Mucosa of stomach (tissue), 1 donor: Measurements from ENCODE around the gene ZNF683.

Experiments used
- H3K27me3 ChIP-seq: one replicate; pipeline ENCODE4 v1.7.0; 2013; ENCODE audit warnings: mild to moderate bottlenecking, low read length; ENCODE audit not compliant: control insufficient read depth, insufficient read depth
- H3K36me3 ChIP-seq: one replicate; pipeline ENCODE4 v1.7.0; 2013; ENCODE audit warnings: low read length; ENCODE audit not compliant: control insufficient read depth, insufficient read depth
- H3K4me1 ChIP-seq: one replicate; pipeline ENCODE4 v1.7.0; 2013; ENCODE audit warnings: mild to moderate bottlenecking, low read length; ENCODE audit not compliant: control insufficient read depth, insufficient read depth
- H3K4me3 ChIP-seq: one replicate; pipeline ENCODE4 v1.7.0; 2013; ENCODE audit warnings: low read length
- H3K9ac ChIP-seq: one replicate; pipeline ENCODE4 v1.7.0; 2013; ENCODE audit warnings: mild to moderate bottlenecking, low read length, moderate library complexity
- H3K9me3 ChIP-seq: one replicate; pipeline ENCODE4 v1.7.0; 2013; ENCODE audit warnings: mild to moderate bottlenecking, low read length, moderate library complexity; ENCODE audit not compliant: control insufficient read depth
- donor health status: Pancreatic carcinoma.

Gene ZNF683

GRCh38 chr1:26321315-26322041 lies 51.1 kb downstream of the ZNF683 start:
- no peaks in the 10 kb centered on the region for H3K9me3 ChIP-seq
- no peak overlapping the region for H3K4me3 ChIP-seq
- H3K27me3 ChIP-seq: no peaks in the 10 kb centered on the region
- peak overlapping the region; percentile 51 for H3K9ac ChIP-seq
- H3K4me1 ChIP-seq: peaks cover 4% of the 10 kb centered on the region
- H3K36me3 ChIP-seq: no peaks in the 10 kb centered on the region

GRCh38 chr1:26320896-26321295 lies 51.7 kb downstream of the ZNF683 start:
- Histone ChIP-seq H3K36me3 (no peaks in the 10 kb centered on the region), H3K9me3 (no peaks in the 10 kb centered on the region), H3K27me3 (no peaks in the 10 kb centered on the region), H3K9ac (no peak overlapping the region), H3K4me3 (no peak overlapping the region), H3K4me1 (peaks cover 4% of the 10 kb centered on the region)

GRCh38 chr1:26318338-26319064 lies 54.0 kb downstream of the ZNF683 start:
- Histone ChIP-seq H3K9me3 (no peaks in the 10 kb centered on the region), H3K4me1 (peaks cover 9% of the 10 kb centered on the region), H3K27me3 (no peaks in the 10 kb centered on the region), H3K36me3 (no peaks in the 10 kb centered on the region), H3K9ac (peak overlapping the region; percentile 39), H3K4me3 (no peak overlapping the region)

GRCh38 chr1:26317612-26318337 lies 54.8 kb downstream of the ZNF683 start, which contains the start of gene CD52:
Gene CD52 (plus strand): TSS chr1:26317958. CDS start chr1:26318018, 60 bp downstream.
- H3K27me3 ChIP-seq: no peaks in the 10 kb centered on the region
- no peak within 1 kb of the TSS for H3K4me3 ChIP-seq
- H3K9ac ChIP-seq: peak within 1 kb of the TSS; percentile 39
- peaks cover 9% of the 10 kb centered on the region for H3K4me1 ChIP-seq
- no peaks in the 10 kb centered on the region for H3K36me3 ChIP-seq
- H3K9me3 ChIP-seq: no peaks in the 10 kb centered on the region

GRCh38 chr1:26317146-26317545 lies 55.4 kb downstream of the ZNF683 start:
- no peaks in the 10 kb centered on the region for H3K27me3 ChIP-seq
- H3K4me3 ChIP-seq: no peak overlapping the region
- no peaks in the 10 kb centered on the region for H3K36me3 ChIP-seq
- no peaks in the 10 kb centered on the region for H3K9me3 ChIP-seq
- H3K4me1 ChIP-seq: peaks cover 9% of the 10 kb centered on the region
- H3K9ac ChIP-seq: peak overlapping the region; percentile 22

- Histone ChIP-seq H3K27me3 (no peaks in the 10 kb centered on the region), H3K4me1 (peaks cover 5% of the 10 kb centered on the region), H3K9ac (no peak overlapping the region), H3K9me3 (no peaks in the 10 kb centered on the region), H3K36me3 (no peaks in the 10 kb centered on the region), H3K4me3 (no peak overlapping the region)
Observed at GRCh38 chr1:26315874-26316850, 56.4 kb downstream of the ZNF683 start.

GRCh38 chr1:26314501-26314900 lies 58.0 kb downstream of the ZNF683 start:
- Histone ChIP-seq H3K9me3 (no peaks in the 10 kb centered on the region), H3K27me3 (no peaks in the 10 kb centered on the region), H3K36me3 (no peaks in the 10 kb centered on the region), H3K4me1 (peaks cover 5% of the 10 kb centered on the region), H3K9ac (no peak overlapping the region), H3K4me3 (no peak overlapping the region)
